Measurements from ENCODE around the gene NFAT5. TPM values are rescaled to one million over a fixed set of nuclear protein-coding genes. Genes with fewer than 3 reads are reported as not detected.

The NFAT5 gene
- total RNA-seq, 1 experiment from 2014 or later: 34.8 TPM

DNA sequence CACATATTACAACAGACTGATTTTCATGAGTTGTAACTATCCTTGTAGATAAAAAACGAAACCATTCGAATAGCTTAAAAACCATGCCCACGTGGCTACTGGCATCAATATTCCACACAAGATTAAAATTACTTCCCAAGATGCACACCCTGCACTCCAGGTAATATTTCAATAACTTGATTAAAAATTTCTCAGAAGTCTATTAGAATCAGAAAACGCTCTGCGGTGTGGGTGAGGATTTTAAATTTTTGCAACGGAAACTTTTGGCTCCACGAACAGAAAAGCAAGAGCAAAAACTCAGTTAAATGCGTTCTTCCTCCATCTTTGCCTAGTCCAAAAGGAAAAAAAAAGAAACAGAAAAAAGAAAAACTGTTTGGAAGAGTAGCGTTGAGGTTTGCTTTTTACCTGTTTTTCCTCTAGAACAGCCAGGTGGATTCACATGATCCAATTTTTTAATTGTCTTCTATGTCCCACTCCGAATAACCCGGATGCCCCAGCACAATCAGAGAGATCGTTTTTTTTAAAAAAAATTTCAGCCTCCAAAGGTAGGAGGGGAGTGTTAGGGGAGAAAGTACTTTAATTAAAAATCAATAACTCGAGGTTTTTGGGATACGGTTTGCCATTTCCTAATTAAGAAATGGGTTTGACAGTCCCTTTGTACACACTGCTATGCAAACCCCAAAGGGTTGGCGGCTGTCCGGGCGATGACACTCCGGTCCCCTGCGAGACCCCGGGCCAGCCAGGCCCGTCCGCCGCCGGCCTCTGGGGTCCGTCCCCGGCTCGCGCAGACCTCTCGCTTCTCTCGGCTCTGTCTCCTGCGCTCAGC, 708 bp upstream of the NFAT5 start:
- TF ChIP-seq EZH2 (IDR thresholded peaks at IDR 0.05; ENCODE audit: borderline replicate concordance, low read depth, low read length, poor library complexity, severe bottlenecking) (no peak), CTCF (conservative IDR thresholded peaks at IDR 0.05; ENCODE audit: low read depth, low read length) (no peak)
- Histone ChIP-seq H3K36me3 (ENCODE audit: insufficient read depth, low read length, poor library complexity, severe bottlenecking) (no peaks in the 10 kb centered on the region), H3K9me3 (ENCODE audit: low read depth, low read length, poor library complexity, severe bottlenecking) (no peaks in the 10 kb centered on the region), H3K27ac (ENCODE audit: low read depth, low read length, poor library complexity, severe bottlenecking) (peak overlapping the region; percentile 80), H3K27me3 (replicated peaks; ENCODE audit: insufficient read depth, low read depth, low read length, poor library complexity) (no peaks in the 10 kb centered on the region), H3K4me3 (ENCODE audit: low read depth, low read length, poor library complexity, severe bottlenecking) (peak overlapping the region; percentile 98), H3K4me1 (ENCODE audit: insufficient read depth, low read length, poor library complexity, severe bottlenecking) (peaks cover 38% of the 10 kb centered on the region)
- no peak for DNase-seq (ENCODE audit: low spot score)
- CTCF ChIA-PET: no interaction called here
- POLR2A ChIA-PET (ENCODE audit: low non-redundant PET): interaction anchor here (0.6 kb wide), 1 partner anchor 955 kb away, joined by 7 read pairs; no protein-coding TSS in a partner anchor
- TSS peak; percentile 89 for BruUV-seq (replicated peaks)
- intact Hi-C loops (cut with micrococcal nuclease; ENCODE audit: unreplicated experiment): loop anchor here (2.0 kb wide), 1 partner anchor 168 kb away; no protein-coding TSS in a partner anchor

- H3K9me3 ChIP-seq (ENCODE audit: low read depth, low read length, poor library complexity, severe bottlenecking): no peaks in the 10 kb centered on the region
- ChIA-PET CTCF (no interaction called here), POLR2A (ENCODE audit: low non-redundant PET) (no interaction called here)
- H3K36me3 ChIP-seq (ENCODE audit: insufficient read depth, low read length, poor library complexity, severe bottlenecking): no peaks in the 10 kb centered on the region
- intact Hi-C loops (cut with micrococcal nuclease; ENCODE audit: unreplicated experiment): no loop called here
- H3K4me3 ChIP-seq (ENCODE audit: low read depth, low read length, poor library complexity, severe bottlenecking): peak overlapping the region; percentile 98
- no peak for TF ChIP-seq EZH2 (IDR thresholded peaks at IDR 0.05; ENCODE audit: borderline replicate concordance, low read depth, low read length, poor library complexity, severe bottlenecking)
- TF ChIP-seq CTCF (conservative IDR thresholded peaks at IDR 0.05; ENCODE audit: low read depth, low read length): no peak
- no peaks in the 10 kb centered on the region for H3K27me3 ChIP-seq (replicated peaks; ENCODE audit: insufficient read depth, low read depth, low read length, poor library complexity)
- DNase-seq (ENCODE audit: low spot score): peak; percentile 57
- peaks cover 38% of the 10 kb centered on the region for H3K4me1 ChIP-seq (ENCODE audit: insufficient read depth, low read length, poor library complexity, severe bottlenecking)
- no TSS peak for BruUV-seq (replicated peaks)
- peak overlapping the region; percentile 86 for H3K27ac ChIP-seq (ENCODE audit: low read depth, low read length, poor library complexity, severe bottlenecking)
These were observed 644 bp downstream of the NFAT5 start for GRCh38 chr16:69566240-69566980.

- TF ChIP-seq CTCF (conservative IDR thresholded peaks at IDR 0.05; ENCODE audit: low read depth, low read length) (peak; percentile 36; the same call in 1 of the 2 replicates), EZH2 (IDR thresholded peaks at IDR 0.05; ENCODE audit: borderline replicate concordance, low read depth, low read length, poor library complexity, severe bottlenecking) (no peak)
- H3K36me3 ChIP-seq (ENCODE audit: insufficient read depth, low read length, poor library complexity, severe bottlenecking): no peaks in the 10 kb centered on the region
- TSS peak; percentile 42 for BruUV-seq (replicated peaks)
- H3K9me3 ChIP-seq (ENCODE audit: low read depth, low read length, poor library complexity, severe bottlenecking): no peaks in the 10 kb centered on the region
- ChIA-PET CTCF (no interaction called here), POLR2A (ENCODE audit: low non-redundant PET) (no interaction called here)
- peak overlapping the region; percentile 98 for H3K4me3 ChIP-seq (ENCODE audit: low read depth, low read length, poor library complexity, severe bottlenecking)
- H3K27me3 ChIP-seq (replicated peaks; ENCODE audit: insufficient read depth, low read depth, low read length, poor library complexity): no peaks in the 10 kb centered on the region
- intact Hi-C loops (cut with micrococcal nuclease; ENCODE audit: unreplicated experiment): no loop called here
- peaks cover 38% of the 10 kb centered on the region for H3K4me1 ChIP-seq (ENCODE audit: insufficient read depth, low read length, poor library complexity, severe bottlenecking)
- peak overlapping the region; percentile 86 for H3K27ac ChIP-seq (ENCODE audit: low read depth, low read length, poor library complexity, severe bottlenecking)
- peak; percentile 67 for DNase-seq (ENCODE audit: low spot score)
These were observed 1.4 kb downstream of the NFAT5 start for GRCh38 chr16:69566981-69567680.

Data from A673 (cell line).